OCI-LY7 (cell line): ENCODE measurements around the gene CSH2. TPM values are rescaled to one million over a fixed set of nuclear protein-coding genes. Genes with fewer than 3 reads are reported as not detected.

Experiments
- small RNA-seq: library from RNA; depleted of rRNA; stranded (forward); fragments of <200 nt; gene quantifications from one replicate; pipeline ENCODE3, GENCODE V24; 2014
- total RNA-seq, 2 experiments: library from RNA; depleted of rRNA in 1 of 2; stranded (reverse); fragments of >200 nt in 1 of 2; shearing (Covaris generic) in 1 of 2; gene quantifications; 2 replicates each; pipeline ENCODE4 v1.2.3, GENCODE V29; 2014 to 2022

Gene CSH2
- total RNA-seq, 2 experiments from 2014 or later, result not detected

Small RNA genes lying within 50 kb of the gene (small RNA-seq; reads per million reads assigned to genes)
- gene AC040958.1 (not detected), gene AC127029.1 (not detected), gene GH1 (not detected)

Other genes starting within 250 kb of the CSH2 start
- gene LIMD2, start 173.6 kb downstream of the CSH2 start, total RNA-seq (2014; rRNA removed; shearing (Covaris generic)), result 406 and 428 TPM in 2 replicates
- gene LIMD2, start 173.6 kb downstream of the CSH2 start, total RNA-seq (2022), result 286 and 306 TPM in 2 replicates
- gene STRADA, start 131.9 kb downstream of the CSH2 start, total RNA-seq (2014; rRNA removed; shearing (Covaris generic)), result 31.9 and 37.2 TPM in 2 replicates
- gene STRADA, start 131.9 kb downstream of the CSH2 start, total RNA-seq (2022), result 68.0 and 80.3 TPM in 2 replicates
- 27.5 and 37.6 TPM in 2 replicates for gene CCDC47, start 100.1 kb downstream of the CSH2 start, total RNA-seq (2014; rRNA removed; shearing (Covaris generic))
- 37.8 and 50.3 TPM in 2 replicates for gene CCDC47, start 100.1 kb downstream of the CSH2 start, total RNA-seq (2022)
- 74.1 and 85.1 TPM in 2 replicates for gene DDX42, start 99.5 kb downstream of the CSH2 start, total RNA-seq (2014; rRNA removed; shearing (Covaris generic))
- gene DDX42, start 99.5 kb downstream of the CSH2 start, total RNA-seq (2022), result 145 and 156 TPM in 2 replicates
- 32.6 and 42.7 TPM in 2 replicates for gene PSMC5, start 46.2 kb downstream of the CSH2 start, total RNA-seq (2014; rRNA removed; shearing (Covaris generic))
- gene PSMC5, start 46.2 kb downstream of the CSH2 start, total RNA-seq (2022), result 80.0 and 105 TPM in 2 replicates
- gene FTSJ3, start 46.0 kb downstream of the CSH2 start, total RNA-seq (2014; rRNA removed; shearing (Covaris generic)), result 32.4 and 43.0 TPM in 2 replicates
- 38.2 and 49.0 TPM in 2 replicates for gene FTSJ3, start 46.0 kb downstream of the CSH2 start, total RNA-seq (2022)
- 112 and 120 TPM in 2 replicates for gene SMARCD2, start 31.0 kb downstream of the CSH2 start, total RNA-seq (2014; rRNA removed; shearing (Covaris generic))
- gene SMARCD2, start 31.0 kb downstream of the CSH2 start, total RNA-seq (2022), result 127 and 136 TPM in 2 replicates
- not detected in 2 replicates for gene GH2, start 8.3 kb upstream of the CSH2 start, total RNA-seq (2014; rRNA removed; shearing (Covaris generic))
- gene GH2, start 8.3 kb upstream of the CSH2 start, total RNA-seq (2022), result not detected in 2 replicates
- not detected in 2 replicates for gene CSH1, start 22.9 kb upstream of the CSH2 start, total RNA-seq (2014; rRNA removed; shearing (Covaris generic))
- gene CSH1, start 22.9 kb upstream of the CSH2 start, total RNA-seq (2022), result not detected in 2 replicates
- not detected in 2 replicates for gene CSHL1, start 37.6 kb upstream of the CSH2 start, total RNA-seq (2014; rRNA removed; shearing (Covaris generic))
- not detected in 2 replicates for gene CSHL1, start 37.6 kb upstream of the CSH2 start, total RNA-seq (2022)
- gene GH1, start 45.2 kb upstream of the CSH2 start, total RNA-seq (2014; rRNA removed; shearing (Covaris generic)), result 0.21 and 4.3 TPM in 2 replicates
- 0.96 TPM in 1 of 2 replicates, not detected in the other for gene GH1, start 45.2 kb upstream of the CSH2 start, total RNA-seq (2022)
- gene CD79B, start 58.7 kb upstream of the CSH2 start, total RNA-seq (2014; rRNA removed; shearing (Covaris generic)), result 743 and 751 TPM in 2 replicates
- 457 and 479 TPM in 2 replicates for gene CD79B, start 58.7 kb upstream of the CSH2 start, total RNA-seq (2022)
- gene SCN4A, start 99.2 kb upstream of the CSH2 start, total RNA-seq (2014; rRNA removed; shearing (Covaris generic)), result 3.0 and 6.4 TPM in 2 replicates
- 9.0 and 11.9 TPM in 2 replicates for gene SCN4A, start 99.2 kb upstream of the CSH2 start, total RNA-seq (2022)
- gene PRR29, start 124.7 kb upstream of the CSH2 start, total RNA-seq (2014; rRNA removed; shearing (Covaris generic)), result 0.16 TPM in 1 of 2 replicates, not detected in the other
- 0.29 TPM in 1 of 2 replicates, not detected in the other for gene PRR29, start 124.7 kb upstream of the CSH2 start, total RNA-seq (2022)
- gene ICAM2, start 147.0 kb upstream of the CSH2 start, total RNA-seq (2014; rRNA removed; shearing (Covaris generic)), result 76.4 and 112 TPM in 2 replicates
- gene ICAM2, start 147.0 kb upstream of the CSH2 start, total RNA-seq (2022), result 79.1 and 88.7 TPM in 2 replicates